ENCODE results near the gene LYL1.

GRCh38 chr19:13102416-13102665 is 317 bp downstream of the LYL1 start:
- TF ChIP-seq POLR2A (IDR thresholded peaks at IDR 0.05; ENCODE audit: low read depth, low read length), result no peak
- TF ChIP-seq POLR2AphosphoS5 (IDR thresholded peaks at IDR 0.05; ENCODE audit: low read depth, low read length), result no peak

Measured in GM12891 (cell line).